Measurements from ENCODE around the gene PSMG4. TPM values are rescaled to one million over a fixed set of nuclear protein-coding genes. Genes with fewer than 3 reads are reported as not detected.

The PSMG4 gene
- total and polyA plus RNA-seq, 4 donors: 14.0 to 69.7 (median 20.4) TPM

DNA sequence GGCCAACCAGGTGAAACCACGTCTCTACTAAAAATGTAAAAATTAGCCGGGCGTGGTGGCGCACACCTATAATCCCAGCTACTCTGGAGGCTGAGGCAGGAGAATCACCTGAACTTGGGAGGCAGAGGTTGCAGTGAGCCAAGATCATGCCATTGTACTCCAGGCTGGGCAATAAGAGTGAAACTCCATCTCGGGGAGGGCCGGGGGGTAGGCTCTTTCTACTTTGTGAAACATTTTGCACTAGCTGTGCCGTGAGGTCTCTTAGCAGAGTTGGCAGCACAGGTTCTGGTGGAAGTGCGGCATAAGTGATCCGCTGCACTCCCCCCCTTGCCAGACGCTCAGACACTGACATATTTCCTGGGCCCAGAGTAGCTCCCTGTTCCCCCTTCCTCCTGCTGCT is 24.5 kb downstream of the PSMG4 start:
- Histone ChIP-seq H3K4me3 (no peak overlapping the region), H3K36me3 (ENCODE audit: control insufficient read depth in 4 of 4, insufficient read depth in 4 of 4, low read length in 4 of 4) (peaks cover 0 to 22% (median 15%) of the 10 kb centered on the region in 4 donors), H3K9ac (ENCODE audit: insufficient read depth in 1 of 2, low read length in 2 of 2) (no peak overlapping the region), H3K27me3 (ENCODE audit: control insufficient read depth in 3 of 3, insufficient read depth in 3 of 3, low read length in 2 of 3) (no peaks in the 10 kb centered on the region), H3K27ac (ENCODE audit: low read depth in 1 of 2, low read length in 1 of 2) (no peak overlapping the region), H3K9me3 (ENCODE audit: control insufficient read depth in 4 of 4, insufficient read depth in 3 of 4, low read length in 3 of 4) (no peaks in the 10 kb centered on the region), H3K4me1 (ENCODE audit: control insufficient read depth in 5 of 5, insufficient read depth in 5 of 5, low read length in 5 of 5) (peaks cover 0 to 19% (median 10%) of the 10 kb centered on the region in 5 donors)
- DNase-seq (peak in 1 of 3 donors; percentile 10), ATAC-seq (ENCODE audit: insufficient read depth, low FRiP score) (no peak)
- WGBS, 2 donors: 95 to 98% methylated on average over 10 of the region's 10 CpGs
- TF ChIP-seq, protein P1, sequence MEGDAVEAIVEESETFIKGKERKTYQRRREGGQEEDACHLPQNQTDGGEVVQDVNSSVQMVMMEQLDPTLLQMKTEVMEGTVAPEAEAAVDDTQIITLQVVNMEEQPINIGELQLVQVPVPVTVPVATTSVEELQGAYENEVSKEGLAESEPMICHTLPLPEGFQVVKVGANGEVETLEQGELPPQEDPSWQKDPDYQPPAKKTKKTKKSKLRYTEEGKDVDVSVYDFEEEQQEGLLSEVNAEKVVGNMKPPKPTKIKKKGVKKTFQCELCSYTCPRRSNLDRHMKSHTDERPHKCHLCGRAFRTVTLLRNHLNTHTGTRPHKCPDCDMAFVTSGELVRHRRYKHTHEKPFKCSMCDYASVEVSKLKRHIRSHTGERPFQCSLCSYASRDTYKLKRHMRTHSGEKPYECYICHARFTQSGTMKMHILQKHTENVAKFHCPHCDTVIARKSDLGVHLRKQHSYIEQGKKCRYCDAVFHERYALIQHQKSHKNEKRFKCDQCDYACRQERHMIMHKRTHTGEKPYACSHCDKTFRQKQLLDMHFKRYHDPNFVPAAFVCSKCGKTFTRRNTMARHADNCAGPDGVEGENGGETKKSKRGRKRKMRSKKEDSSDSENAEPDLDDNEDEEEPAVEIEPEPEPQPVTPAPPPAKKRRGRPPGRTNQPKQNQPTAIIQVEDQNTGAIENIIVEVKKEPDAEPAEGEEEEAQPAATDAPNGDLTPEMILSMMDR (IDR thresholded peaks at IDR 0.05; ENCODE audit: control extremely low read depth, extremely low read depth): no peak

DNA sequence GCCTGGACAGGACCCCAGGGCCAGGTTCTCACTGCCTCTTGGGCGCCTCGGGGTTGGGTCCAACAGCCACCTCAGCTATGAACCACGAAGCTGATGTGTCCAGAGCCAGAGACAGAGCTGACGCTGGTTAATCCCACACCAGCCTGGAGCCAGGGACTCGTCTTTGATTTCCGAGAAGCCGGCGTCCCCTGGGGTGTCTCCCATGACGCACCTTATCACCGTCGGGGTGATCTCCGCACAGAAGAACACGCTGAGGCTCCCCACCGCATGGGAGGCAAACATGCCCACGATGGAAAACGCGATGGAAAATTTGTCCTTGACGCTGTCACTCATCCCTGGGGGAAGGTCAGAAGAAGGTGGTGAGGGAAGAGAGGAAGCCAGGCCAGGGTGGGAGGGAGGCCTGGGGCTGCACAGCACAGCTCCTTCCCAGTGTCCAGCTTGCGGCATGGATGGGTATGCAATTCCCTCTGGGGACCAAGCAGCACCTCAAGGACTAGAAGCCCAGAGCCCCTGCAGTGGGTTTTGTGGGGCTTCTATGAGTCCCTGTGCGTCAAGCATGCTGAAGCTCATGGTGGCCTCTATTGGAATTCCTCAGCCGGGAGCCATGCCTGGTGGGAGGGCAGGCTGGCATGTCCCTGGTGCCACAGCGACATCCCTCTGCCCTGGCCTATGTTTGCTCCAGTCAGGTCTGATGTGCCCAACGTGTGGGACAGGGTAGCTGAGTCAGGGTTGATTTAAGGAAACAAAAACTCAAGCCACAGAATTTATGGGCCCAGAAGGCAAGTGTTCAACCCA is 25.1 kb downstream of the PSMG4 start:
- no peaks in the 10 kb centered on the region for H3K9me3 ChIP-seq (ENCODE audit: control insufficient read depth in 4 of 4, insufficient read depth in 3 of 4, low read length in 3 of 4)
- H3K9ac ChIP-seq (ENCODE audit: insufficient read depth in 1 of 2, low read length in 2 of 2): no peak overlapping the region
- H3K36me3 ChIP-seq (ENCODE audit: control insufficient read depth in 4 of 4, insufficient read depth in 4 of 4, low read length in 4 of 4): peaks cover 0 to 22% (median 13%) of the 10 kb centered on the region in 4 donors
- H3K4me1 ChIP-seq (ENCODE audit: control insufficient read depth in 5 of 5, insufficient read depth in 5 of 5, low read length in 5 of 5): peaks cover 0 to 19% (median 10%) of the 10 kb centered on the region in 5 donors
- no peak overlapping the region for H3K27ac ChIP-seq (ENCODE audit: low read depth in 1 of 2, low read length in 1 of 2)
- no peaks in the 10 kb centered on the region for H3K27me3 ChIP-seq (ENCODE audit: control insufficient read depth in 3 of 3, insufficient read depth in 3 of 3, low read length in 2 of 3)
- DNase-seq (peak in 1 of 3 donors; percentile 4), ATAC-seq (ENCODE audit: insufficient read depth, low FRiP score) (no peak)
- 95% methylated on average over 23 of the region's 23 CpGs for WGBS, 2 donors
- no peak overlapping the region for H3K4me3 ChIP-seq
- TF ChIP-seq, protein P1 (IDR thresholded peaks at IDR 0.05; ENCODE audit: control extremely low read depth, extremely low read depth): no peak

DNA sequence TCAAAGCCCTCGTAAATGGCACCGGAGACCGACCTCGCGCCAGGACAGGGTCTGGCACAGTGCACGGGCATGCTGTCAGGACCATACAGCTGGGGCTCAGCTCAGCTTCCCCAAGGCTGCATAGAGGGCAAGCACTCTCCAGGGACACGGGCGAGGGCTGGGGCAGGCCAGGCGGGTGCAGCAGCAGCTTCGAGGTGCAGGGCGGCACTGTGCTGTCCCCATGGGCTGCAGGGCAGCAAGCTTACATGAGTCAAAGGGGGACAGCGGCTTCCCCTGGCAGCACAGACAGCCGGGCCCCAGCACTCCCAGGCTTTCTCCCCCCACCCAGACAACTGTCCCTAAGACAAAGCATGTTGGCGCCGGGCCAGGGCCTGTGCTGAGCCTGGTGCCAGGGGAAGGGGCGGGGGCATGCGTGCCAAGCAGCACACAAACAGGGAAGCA is 25.7 kb downstream of the PSMG4 start:
- WGBS, 2 donors: 82 to 90% methylated on average over 17 of the region's 17 CpGs
- DNase-seq (peak in 1 of 3 donors; percentile 19), ATAC-seq (ENCODE audit: insufficient read depth, low FRiP score) (no peak)
- no peaks in the 10 kb centered on the region for H3K9me3 ChIP-seq (ENCODE audit: control insufficient read depth in 4 of 4, insufficient read depth in 3 of 4, low read length in 3 of 4)
- no peak overlapping the region for H3K27ac ChIP-seq (ENCODE audit: low read depth in 1 of 2, low read length in 1 of 2)
- H3K4me3 ChIP-seq: no peak overlapping the region
- no peaks in the 10 kb centered on the region for H3K27me3 ChIP-seq (ENCODE audit: control insufficient read depth in 3 of 3, insufficient read depth in 3 of 3, low read length in 2 of 3)
- TF ChIP-seq, protein P1 (IDR thresholded peaks at IDR 0.05; ENCODE audit: control extremely low read depth, extremely low read depth): no peak
- peaks cover 0 to 22% (median 13%) of the 10 kb centered on the region in 4 donors for H3K36me3 ChIP-seq (ENCODE audit: control insufficient read depth in 4 of 4, insufficient read depth in 4 of 4, low read length in 4 of 4)
- peaks cover 0 to 19% (median 10%) of the 10 kb centered on the region in 5 donors for H3K4me1 ChIP-seq (ENCODE audit: control insufficient read depth in 5 of 5, insufficient read depth in 5 of 5, low read length in 5 of 5)
- no peak overlapping the region for H3K9ac ChIP-seq (ENCODE audit: insufficient read depth in 1 of 2, low read length in 2 of 2)

Measured in lung (tissue), 12 donors.